Endothelial cell of umbilical vein (primary cell): ENCODE measurements around the gene CHSY1. TPM values are rescaled to one million over a fixed set of nuclear protein-coding genes. Genes with fewer than 3 reads are reported as not detected.

Source experiments
- BruUV-seq: library from RNA; stranded (reverse); fragments of 400-500 nt; replicated peaks from 2 replicates; lab custom pipeline; 2021; lab: Mats Ljungman, UMichigan
- CTCF ChIA-PET: fragments of 300-600, 350-600 bp; sonication (Branson Sonifier 250); formaldehyde crosslinking; loops from one replicate; lab custom pipeline; 2021; ENCODE audit warnings: antibody characterized with exemption, inconsistent platforms; lab: Charles Lee
- POLR2A ChIA-PET: fragments of 300-600, 350-600 bp; sonication (Branson Sonifier 250); formaldehyde crosslinking; loops from one replicate; lab custom pipeline; 2021; ENCODE audit warnings: antibody characterized with exemption, inconsistent platforms; lab: Charles Lee
- DNase-seq: peaks from one replicate; pipeline ENCODE4 v3.0.0-alpha.2; 2011; ENCODE audit warnings: low read depth, low spot score
- FAIRE-seq: peaks from 2 replicates; lab custom pipeline; 2011; peaks lifted over from hg19 to GRCh38; lab: Jason Lieb, UNC
- H2AFZ ChIP-seq: 2 replicates; pipeline ENCODE4 v1.6.0; 2012; ENCODE audit warnings: low read depth, low read length, control low read depth, inconsistent platforms
- H3K27ac ChIP-seq: 2 replicates; pipeline ENCODE4 v1.5.1; 2011; ENCODE audit warnings: low read depth, mild to moderate bottlenecking, control low read depth, low read length, moderate library complexity; ENCODE audit not compliant: insufficient read depth
- H3K27me3 ChIP-seq, 2 experiments: 2 replicates each; pipeline versions ENCODE4 v1.6.0 to v1.6.1; 2011; ENCODE audit warnings: low read length in 2 of 2, mixed read lengths in 1 of 2; ENCODE audit not compliant: control insufficient read depth in 2 of 2, insufficient read depth in 2 of 2
- H3K36me3 ChIP-seq, 2 experiments: 2 replicates in 1 of 2; 3 replicates in 1 of 2; pipeline ENCODE4 v1.5.1; 2011; ENCODE audit warnings: low read length in 2 of 2, mild to moderate bottlenecking in 1 of 2, moderate library complexity in 1 of 2; ENCODE audit not compliant: control insufficient read depth in 2 of 2, insufficient read depth in 2 of 2; ENCODE audit errors: extremely low read depth in 1 of 2
- H3K4me1 ChIP-seq: 3 replicates; pipeline ENCODE4 v1.5.1; 2011; ENCODE audit warnings: mild to moderate bottlenecking, low read length; ENCODE audit not compliant: control insufficient read depth, insufficient read depth; ENCODE audit errors: extremely low read depth
- H3K4me2 ChIP-seq: 2 replicates; pipeline ENCODE4 v1.6.1; 2011; ENCODE audit warnings: low read length, control low read depth, mixed read lengths; ENCODE audit not compliant: insufficient read depth
- H3K4me3 ChIP-seq, 3 experiments: fragments of 200-600 bp in 1 of 3; sonication (generic), shearing (Covaris generic) in 1 of 3; replicated peaks in 1 of 3; 2 replicates each; pipeline ENCODE4 v1.5.1; 2011 to 2016; ENCODE audit warnings: control low read depth in 3 of 3, low read length in 3 of 3, mild to moderate bottlenecking in 2 of 3, inconsistent platforms in 1 of 3, low read depth in 1 of 3, moderate library complexity in 1 of 3; ENCODE audit not compliant: insufficient read depth in 1 of 3
- H3K79me2 ChIP-seq: 2 replicates; pipeline ENCODE4 v1.6.0; 2012; ENCODE audit warnings: low read length, inconsistent platforms; ENCODE audit not compliant: control insufficient read depth, insufficient read depth
- H3K9ac ChIP-seq: replicated peaks from 2 replicates; pipeline ENCODE3; 2011; ENCODE audit warnings: low read length, control low read depth; ENCODE audit not compliant: insufficient read depth; ENCODE audit errors: extremely low read depth
- H3K9me1 ChIP-seq: replicated peaks from 3 replicates; pipeline ENCODE4 v1.6.0; 2011; ENCODE audit warnings: mild to moderate bottlenecking, low read length; ENCODE audit not compliant: control insufficient read depth, insufficient read depth; ENCODE audit errors: extremely low read depth
- H3K9me3 ChIP-seq: replicated peaks from 2 replicates; pipeline ENCODE4 v1.5.1; 2012; ENCODE audit warnings: low read length, inconsistent platforms; ENCODE audit not compliant: control insufficient read depth, insufficient read depth
- H4K20me1 ChIP-seq: replicated peaks from 2 replicates; pipeline ENCODE3; 2011; ENCODE audit warnings: mild to moderate bottlenecking, low read length; ENCODE audit not compliant: control insufficient read depth, insufficient read depth; ENCODE audit errors: extremely low read depth
- CTCF ChIP-seq, 2 donors: IDR thresholded peaks; 1 replicate in 1 of 2; 2 replicates in 1 of 2; pipeline ENCODE4 v1.5.1; 2011; ENCODE audit warnings: low read length in 2 of 2, mild to moderate bottlenecking in 2 of 2, moderate library complexity in 2 of 2, control low read depth in 1 of 2, inconsistent platforms in 1 of 2, low read depth in 1 of 2; ENCODE audit not compliant: insufficient read depth in 1 of 2; ENCODE audit errors: extremely low read depth in 1 of 2
- EZH2 ChIP-seq: IDR thresholded peaks from 2 replicates; pipeline ENCODE4 v1.6.1; 2012; ENCODE audit warnings: borderline replicate concordance, low read depth, mild to moderate bottlenecking, moderate library complexity, low read length, inconsistent platforms; ENCODE audit not compliant: severe bottlenecking
- FOS ChIP-seq: IDR thresholded peaks from 2 replicates; pipeline ENCODE4 v1.6.1; 2011; ENCODE audit warnings: mild to moderate bottlenecking, low read length, moderate library complexity, borderline replicate concordance; ENCODE audit not compliant: insufficient read depth
- GATA2 ChIP-seq: IDR thresholded peaks from 2 replicates; pipeline ENCODE4 v1.7.0; 2011; ENCODE audit warnings: low read depth, mild to moderate bottlenecking, moderate library complexity, mixed read lengths, low read length; ENCODE audit not compliant: insufficient read length, insufficient read depth
- JUN ChIP-seq: IDR thresholded peaks from 2 replicates; pipeline ENCODE4 v1.6.1; 2011; ENCODE audit warnings: borderline replicate concordance, low read depth; ENCODE audit not compliant: insufficient read length, insufficient read depth
- MAX ChIP-seq: IDR thresholded peaks from 2 replicates; pipeline ENCODE4 v1.6.1; 2011; ENCODE audit not compliant: insufficient read depth, insufficient read length
- MYC ChIP-seq: IDR thresholded peaks from one replicate; pipeline ENCODE4 v1.6.1; 2011; ENCODE audit warnings: mild to moderate bottlenecking, low read depth, low read length
- POLR2A ChIP-seq: IDR thresholded peaks from 2 replicates; pipeline ENCODE4 v1.6.1; 2012; ENCODE audit warnings: low read depth, mild to moderate bottlenecking, control low read depth, low read length
- POLR2AphosphoS5 ChIP-seq: IDR thresholded peaks from 2 replicates; pipeline ENCODE4 v1.6.1; 2012; ENCODE audit warnings: low read depth, mild to moderate bottlenecking, control low read depth, low read length, moderate library complexity; ENCODE audit not compliant: insufficient read depth
- dilution Hi-C: fragments of 300-500 bp; cut with MboI; formaldehyde crosslinking; loops from one replicate; pipeline ENCODE4 v1.15.0; 2019; ENCODE audit warnings: low sequenced_read_pairs; ENCODE audit not compliant: extremely low pct_ligation_motif_present
- intact Hi-C: fragments of 100-400 bp; cut with micrococcal nuclease; formaldehyde crosslinking; loops from one replicate; pipeline ENCODE4 v1.10.0; 2022
- polyA plus RNA-seq, 4 experiments: library from polyadenylated mRNA; depleted of rRNA in 3 of 4; stranded (reverse) in 3 of 4; unstranded in 1 of 4; fragments of >200 nt; gene quantifications; 2 replicates each; pipeline versions ENCODE4 v1.2.1 to v1.2.3, GENCODE V29; 2011 to 2012; ENCODE audit warnings: missing spikeins in 1 of 4
- total RNA-seq: library from RNA; stranded (reverse); gene quantifications from 2 replicates; pipeline ENCODE4 v1.2.3, GENCODE V29; 2021

The CHSY1 gene
- total and polyA plus RNA-seq, 2 donors (not counting 3 experiments of a cell fraction or from before 2014, with no cell fraction given): 23.7 to 50.8 TPM

DNA sequence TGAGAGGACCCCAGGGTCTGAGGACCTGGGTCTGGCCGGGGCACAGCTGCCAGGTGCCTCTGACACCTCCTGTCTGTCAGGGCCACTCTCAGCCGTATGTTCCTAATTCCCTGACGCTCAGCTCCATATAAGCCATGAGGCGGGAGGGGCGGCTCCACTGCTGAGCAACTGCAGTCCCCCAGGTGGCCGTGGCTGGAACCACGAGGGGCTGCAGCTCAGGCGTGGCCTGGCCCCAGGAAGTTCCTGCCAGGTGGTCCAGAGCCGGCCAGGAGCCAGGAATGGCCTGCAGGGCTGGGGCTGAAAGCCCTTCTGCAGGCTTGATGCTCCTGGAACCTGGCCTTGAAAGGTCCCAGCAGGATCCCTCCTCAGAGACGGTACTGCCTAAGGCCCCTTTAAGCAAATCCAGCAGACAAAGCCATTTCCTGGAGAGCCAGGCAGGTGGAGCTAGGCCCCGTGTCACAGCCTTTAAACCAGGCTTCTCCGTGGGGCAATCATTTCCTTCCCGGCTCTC lies 118.0 kb downstream of the CHSY1 start:
- H2AFZ ChIP-seq: no peak overlapping the region
- H3K9ac ChIP-seq: no peak overlapping the region
- intact Hi-C loops: no loop called here
- no peaks in the 10 kb centered on the region for H3K9me3 ChIP-seq
- FAIRE-seq: no peak
- no peaks in the 10 kb centered on the region for H3K9me1 ChIP-seq
- no peak overlapping the region for H3K27ac ChIP-seq
- H3K4me1 ChIP-seq: no peaks in the 10 kb centered on the region
- no peak overlapping the region for H3K4me2 ChIP-seq
- no peaks in the 10 kb centered on the region for H3K27me3 ChIP-seq
- CTCF ChIA-PET: interaction anchor here (1.1 to 2.2 kb wide), 2 partner anchors 16 to 19 kb away, joined by 3 to 5 read pairs; no protein-coding TSS in a partner anchor
- no peaks in the 10 kb centered on the region for H4K20me1 ChIP-seq
- TF ChIP-seq POLR2AphosphoS5 (no peak), GATA2 (no peak), MYC (no peak), CTCF (IDR thresholded peaks at IDR 0.05; ENCODE audit: extremely low read depth in 1 of 2, insufficient read depth in 1 of 2, low read depth in 1 of 2, low read length in 2 of 2) (no peak), JUN (no peak), MAX (no peak), POLR2A (no peak), FOS (no peak), EZH2 (no peak)
- dilution Hi-C loops: no loop called here
- no peak overlapping the region for H3K4me3 ChIP-seq
- no TSS peak for BruUV-seq
- no peak for DNase-seq
- no peaks in the 10 kb centered on the region for H3K79me2 ChIP-seq
- H3K36me3 ChIP-seq: no peaks in the 10 kb centered on the region
- POLR2A ChIA-PET: no interaction called here
